Astrocyte of the cerebellum (primary cell): ENCODE measurements around the gene SPATA46.

Source experiments
- DNase-seq: peaks from one replicate; pipeline ENCODE4 v3.0.0-alpha.2; 2011; ENCODE audit warnings: low read depth
- H3K4me3 ChIP-seq: 2 replicates; pipeline ENCODE4 v1.5.1; 2011; ENCODE audit warnings: mild to moderate bottlenecking, low read depth, low read length, moderate library complexity
- in situ Hi-C: cut with HindIII; loops from 2 replicates; pipeline ENCODE4 v1.10.0; 2017; ENCODE audit warnings: low sequenced_read_pairs
- TF ChIP-seq, protein P1 (sequence below): IDR thresholded peaks from 2 replicates; pipeline ENCODE4 v1.5.1; 2012; ENCODE audit warnings: low read length, low read depth, moderate library complexity, mild to moderate bottlenecking; ENCODE audit errors: missing control alignments

Gene SPATA46

DNA sequence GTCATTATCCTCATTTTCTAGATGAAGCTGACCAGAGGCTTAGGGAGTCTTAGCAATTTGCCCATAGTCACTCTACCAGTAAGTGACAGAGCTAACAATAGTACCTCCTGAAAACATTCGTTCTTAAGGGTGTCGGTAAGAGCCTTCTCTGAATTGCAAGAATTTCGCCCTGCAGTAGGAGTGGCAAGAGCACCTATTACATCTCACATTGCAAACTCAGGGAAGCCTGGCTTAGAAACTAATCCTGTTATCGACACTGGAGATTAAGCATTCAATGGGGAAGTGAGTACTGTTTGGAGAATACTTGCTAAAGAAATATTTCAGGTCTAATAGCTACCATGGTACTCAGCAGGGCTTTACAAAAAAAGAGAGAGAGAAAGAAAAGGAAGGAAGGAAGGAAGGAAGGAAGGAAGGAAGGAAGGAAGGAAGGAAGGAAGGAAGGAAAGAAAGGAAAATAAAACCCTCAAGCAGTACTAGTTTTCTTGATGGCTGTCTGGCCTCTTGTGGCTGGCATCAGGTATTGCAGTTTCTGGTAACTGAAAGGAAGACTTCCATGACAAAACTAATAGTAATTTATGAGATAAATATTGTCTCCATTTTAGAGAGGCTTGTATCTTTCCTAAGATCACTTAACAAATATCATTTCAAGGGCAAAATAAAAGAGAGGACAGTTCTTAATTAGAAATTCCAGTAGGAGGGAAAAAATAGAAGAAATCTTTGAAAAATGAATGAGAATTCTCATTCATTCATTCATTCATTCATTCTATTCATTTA, 15.3 kb upstream of the SPATA46 start:
- TF ChIP-seq, protein P1, sequence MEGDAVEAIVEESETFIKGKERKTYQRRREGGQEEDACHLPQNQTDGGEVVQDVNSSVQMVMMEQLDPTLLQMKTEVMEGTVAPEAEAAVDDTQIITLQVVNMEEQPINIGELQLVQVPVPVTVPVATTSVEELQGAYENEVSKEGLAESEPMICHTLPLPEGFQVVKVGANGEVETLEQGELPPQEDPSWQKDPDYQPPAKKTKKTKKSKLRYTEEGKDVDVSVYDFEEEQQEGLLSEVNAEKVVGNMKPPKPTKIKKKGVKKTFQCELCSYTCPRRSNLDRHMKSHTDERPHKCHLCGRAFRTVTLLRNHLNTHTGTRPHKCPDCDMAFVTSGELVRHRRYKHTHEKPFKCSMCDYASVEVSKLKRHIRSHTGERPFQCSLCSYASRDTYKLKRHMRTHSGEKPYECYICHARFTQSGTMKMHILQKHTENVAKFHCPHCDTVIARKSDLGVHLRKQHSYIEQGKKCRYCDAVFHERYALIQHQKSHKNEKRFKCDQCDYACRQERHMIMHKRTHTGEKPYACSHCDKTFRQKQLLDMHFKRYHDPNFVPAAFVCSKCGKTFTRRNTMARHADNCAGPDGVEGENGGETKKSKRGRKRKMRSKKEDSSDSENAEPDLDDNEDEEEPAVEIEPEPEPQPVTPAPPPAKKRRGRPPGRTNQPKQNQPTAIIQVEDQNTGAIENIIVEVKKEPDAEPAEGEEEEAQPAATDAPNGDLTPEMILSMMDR: peak; percentile 81
- peak; percentile 24 for DNase-seq
- H3K4me3 ChIP-seq: no peak overlapping the region
- in situ Hi-C loops: loop anchor here (5.0 kb wide), 1 partner anchor 170 kb away; no protein-coding TSS in a partner anchor

DNA sequence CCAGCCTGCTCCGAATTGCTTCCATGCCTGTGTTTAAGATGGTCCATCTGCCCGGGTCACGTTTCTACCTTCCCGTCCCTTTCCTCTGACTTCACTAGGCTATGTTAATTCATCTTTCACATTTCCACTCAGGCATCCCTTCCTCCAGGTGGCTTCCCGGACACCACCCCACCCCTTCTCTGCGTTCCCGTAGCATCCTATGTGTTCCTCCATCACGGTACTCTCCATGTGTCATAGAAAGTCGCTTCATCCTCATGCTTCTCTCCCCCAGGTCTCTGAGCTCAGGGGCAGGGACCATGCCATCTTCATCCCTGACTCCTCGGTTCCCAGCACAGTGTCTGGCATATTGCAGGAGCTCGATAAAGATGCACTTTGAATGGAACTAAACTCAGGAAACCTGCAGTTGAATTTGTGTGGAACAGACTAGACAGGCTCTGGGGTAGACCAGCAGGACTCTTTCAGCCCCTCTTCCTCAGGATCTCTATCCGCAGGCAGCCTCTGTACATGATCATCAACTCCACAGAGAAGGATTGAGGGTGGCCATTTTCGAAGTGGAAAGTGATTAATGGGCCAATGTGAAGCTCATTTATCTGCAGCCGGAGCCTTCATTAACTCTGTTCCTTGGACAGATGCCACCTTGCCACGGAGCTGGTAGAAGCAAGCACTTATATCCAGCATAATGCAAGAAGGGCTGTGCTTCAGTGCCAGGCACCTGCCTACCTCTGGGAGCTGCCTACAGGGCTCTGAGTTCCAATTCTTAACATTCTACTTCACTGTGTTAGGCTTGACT, 13.9 kb upstream of the SPATA46 start:
- in situ Hi-C loops: loop anchor here (5.0 kb wide), 1 partner anchor 168 kb away; no protein-coding TSS in a partner anchor
- H3K4me3 ChIP-seq: no peak overlapping the region
- DNase-seq: no peak
- TF ChIP-seq, protein P1: no peak

DNA sequence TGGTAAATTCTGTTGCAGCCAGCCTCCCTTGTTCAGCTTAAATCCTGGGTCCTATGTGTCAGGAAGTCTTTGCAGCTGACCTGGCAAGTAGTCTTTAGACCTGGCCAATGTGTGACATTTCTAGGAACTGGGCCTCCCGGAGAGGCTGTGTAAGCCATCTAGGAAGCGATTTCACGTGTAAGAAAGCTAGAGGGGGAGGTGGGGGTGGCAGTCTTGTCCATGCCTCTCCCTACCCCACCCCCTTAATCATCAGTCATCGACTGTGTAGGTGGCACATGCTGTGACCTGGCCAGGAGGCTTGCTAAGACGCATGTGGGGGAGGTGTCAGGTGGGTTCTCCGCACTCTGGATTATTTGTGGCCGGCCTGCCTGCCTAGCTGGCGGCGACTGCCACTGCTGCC, 13.3 kb upstream of the SPATA46 start:
- in situ Hi-C loops: loop anchor here (5.0 kb wide), 1 partner anchor 168 kb away; no protein-coding TSS in a partner anchor
- TF ChIP-seq, protein P1: no peak
- DNase-seq: no peak
- no peak overlapping the region for H3K4me3 ChIP-seq

DNA sequence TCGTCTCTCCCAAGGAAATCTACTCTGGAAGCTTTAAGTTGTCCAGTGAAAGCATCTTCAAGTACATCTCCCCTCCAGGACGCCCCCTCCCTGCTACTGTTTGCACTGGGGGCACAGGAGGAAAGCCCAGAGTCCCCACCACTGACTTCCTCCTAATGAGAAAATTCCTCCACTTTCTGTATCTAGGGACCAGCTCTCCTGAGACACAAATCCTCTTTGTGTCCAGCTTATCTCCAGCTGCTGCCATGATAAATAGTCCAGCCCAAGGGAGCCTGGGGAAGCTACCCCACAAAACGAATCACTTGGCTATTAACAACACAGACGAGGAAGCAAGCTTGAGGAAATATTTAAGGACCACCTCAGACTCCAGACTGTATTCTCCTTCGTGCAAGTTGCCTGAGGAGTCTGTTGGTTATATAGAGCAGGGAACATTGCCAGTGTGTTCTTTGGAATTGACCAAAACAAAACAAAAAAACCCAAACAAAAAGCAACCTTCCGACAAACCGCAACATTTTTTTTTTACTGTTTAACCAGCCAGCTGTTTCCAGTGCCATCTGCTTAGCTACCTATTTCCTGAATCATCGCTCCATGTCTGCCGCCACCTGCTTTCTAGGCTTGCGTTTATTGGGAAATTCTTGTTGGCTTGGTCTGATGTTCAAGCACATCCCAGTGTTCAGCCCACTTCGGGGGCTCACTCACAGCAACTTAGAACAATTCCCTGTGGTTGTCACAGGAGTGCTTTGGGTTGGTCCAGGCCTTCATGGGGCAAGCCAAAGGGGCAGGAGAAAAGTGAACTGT, 12.6 kb upstream of the SPATA46 start:
- peak; percentile 67 for DNase-seq
- TF ChIP-seq, protein P1: no peak
- no peak overlapping the region for H3K4me3 ChIP-seq
- in situ Hi-C loops: no loop called here

DNA sequence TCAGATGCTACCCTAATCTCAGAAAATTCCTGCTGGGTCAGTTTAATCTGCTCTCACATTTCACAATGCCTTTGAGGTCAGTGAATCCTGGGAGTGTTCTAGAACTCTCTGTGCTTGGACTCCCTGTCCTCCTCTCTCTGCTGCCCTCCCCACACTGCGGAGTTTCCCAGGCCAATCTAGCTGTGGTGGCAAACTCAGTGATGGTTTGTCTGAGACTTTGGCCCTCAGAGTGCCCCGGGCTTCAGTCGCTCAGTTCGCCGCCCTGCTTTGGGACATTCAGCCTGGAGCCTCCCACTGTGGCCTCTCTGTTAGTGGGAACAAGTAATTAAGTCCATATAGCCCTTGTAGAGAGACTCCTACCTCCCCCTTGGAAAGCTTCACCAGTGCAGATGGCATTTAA, 12.0 kb upstream of the SPATA46 start:
- H3K4me3 ChIP-seq: no peak overlapping the region
- no peak for DNase-seq
- in situ Hi-C loops: no loop called here
- TF ChIP-seq, protein P1: no peak

DNA sequence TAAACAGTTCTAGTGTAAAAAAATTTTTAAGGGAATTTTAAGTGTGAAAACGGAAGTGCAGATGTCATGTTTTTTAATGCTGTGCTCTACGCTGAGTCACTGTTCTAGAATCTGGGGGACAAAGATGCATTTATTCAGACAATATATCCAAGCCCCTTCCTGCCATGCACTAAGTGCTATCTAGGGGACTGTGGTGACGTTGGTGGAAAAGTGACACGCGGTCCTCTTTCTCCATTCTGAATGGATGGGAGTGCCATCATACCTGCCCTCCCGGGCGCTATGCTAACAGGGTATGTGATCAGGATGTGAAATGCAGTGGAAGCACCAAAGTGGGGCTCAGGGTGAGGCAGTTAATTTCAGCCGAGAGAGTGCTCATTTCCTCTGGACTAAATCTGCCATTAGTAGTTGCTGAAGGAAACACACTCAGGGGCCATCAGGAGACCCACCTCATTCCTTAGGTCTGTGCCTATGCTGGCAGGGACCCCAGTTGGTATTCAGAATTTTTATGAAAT, 11.5 kb upstream of the SPATA46 start:
- TF ChIP-seq, protein P1: no peak
- DNase-seq: no peak
- in situ Hi-C loops: no loop called here
- H3K4me3 ChIP-seq: no peak overlapping the region
